ENCODE data around the gene ARL6IP6.

DNA sequence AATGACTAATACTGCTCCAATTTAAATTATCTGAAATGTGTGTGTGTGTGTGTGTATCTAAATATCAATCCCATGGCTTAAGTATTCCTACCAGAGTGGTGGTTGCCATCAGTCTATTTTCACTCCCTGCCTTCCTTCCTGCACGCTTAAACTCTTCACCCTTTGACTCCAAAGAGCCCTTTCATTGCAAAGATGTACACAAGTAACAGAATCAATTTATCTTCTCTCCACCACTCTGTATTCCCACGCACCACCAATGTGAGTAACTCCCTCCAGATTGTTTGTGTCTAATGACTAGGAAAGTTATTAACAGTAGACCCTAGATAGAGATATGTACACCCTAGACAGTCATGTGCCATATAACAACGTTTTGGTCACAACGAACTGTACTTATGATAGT, 42.8 kb downstream of the ARL6IP6 start:
- TF ChIP-seq, protein P1, sequence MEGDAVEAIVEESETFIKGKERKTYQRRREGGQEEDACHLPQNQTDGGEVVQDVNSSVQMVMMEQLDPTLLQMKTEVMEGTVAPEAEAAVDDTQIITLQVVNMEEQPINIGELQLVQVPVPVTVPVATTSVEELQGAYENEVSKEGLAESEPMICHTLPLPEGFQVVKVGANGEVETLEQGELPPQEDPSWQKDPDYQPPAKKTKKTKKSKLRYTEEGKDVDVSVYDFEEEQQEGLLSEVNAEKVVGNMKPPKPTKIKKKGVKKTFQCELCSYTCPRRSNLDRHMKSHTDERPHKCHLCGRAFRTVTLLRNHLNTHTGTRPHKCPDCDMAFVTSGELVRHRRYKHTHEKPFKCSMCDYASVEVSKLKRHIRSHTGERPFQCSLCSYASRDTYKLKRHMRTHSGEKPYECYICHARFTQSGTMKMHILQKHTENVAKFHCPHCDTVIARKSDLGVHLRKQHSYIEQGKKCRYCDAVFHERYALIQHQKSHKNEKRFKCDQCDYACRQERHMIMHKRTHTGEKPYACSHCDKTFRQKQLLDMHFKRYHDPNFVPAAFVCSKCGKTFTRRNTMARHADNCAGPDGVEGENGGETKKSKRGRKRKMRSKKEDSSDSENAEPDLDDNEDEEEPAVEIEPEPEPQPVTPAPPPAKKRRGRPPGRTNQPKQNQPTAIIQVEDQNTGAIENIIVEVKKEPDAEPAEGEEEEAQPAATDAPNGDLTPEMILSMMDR (IDR thresholded peaks at IDR 0.05) = no peak
- TF ChIP-seq TAF1 (IDR thresholded peaks at IDR 0.05; ENCODE audit: borderline replicate concordance, low read depth, low read length) (no peak), POLR2AphosphoS5 (IDR thresholded peaks at IDR 0.05; ENCODE audit: low read depth, low read length) (no peak), SMC3 (IDR thresholded peaks at IDR 0.05; ENCODE audit: low read depth, low read length) (no peak), ELF1 (IDR thresholded peaks at IDR 0.05) (no peak), TCF12 (IDR thresholded peaks at IDR 0.05) (no peak), EP300 (IDR thresholded peaks at IDR 0.05; ENCODE audit: borderline replicate concordance in 1 of 2, low read depth in 1 of 2, low read length in 1 of 2) (no peak)
